Peyer's patch (tissue), 4 donors: Measurements from ENCODE around the gene ACOX1. TPM values are rescaled to one million over a fixed set of nuclear protein-coding genes. Genes with fewer than 3 reads are reported as not detected.

Experiments
- DNase-seq, 3 donors: peaks; one replicate each; pipeline ENCODE4 v3.0.0-alpha.2; 2017 to 2019
- H3K27ac ChIP-seq, 4 donors: fragments of 200-600 bp; sonication (generic); one replicate each; pipeline ENCODE4 v1.5.1; 2016 to 2019
- H3K27me3 ChIP-seq, 2 donors: fragments of 200-600 bp; sonication (generic); one replicate each; pipeline ENCODE4 v1.5.1; 2019
- H3K36me3 ChIP-seq, 3 donors: fragments of 200-600 bp; sonication (generic); one replicate each; pipeline ENCODE4 v1.5.1; 2016 to 2019
- H3K4me1 ChIP-seq, 4 donors: fragments of 200-600 bp; sonication (generic); one replicate each; pipeline ENCODE4 v1.5.1; 2016 to 2019
- H3K4me3 ChIP-seq, 4 donors: fragments of 200-600 bp; sonication (generic); 1 replicate in 3 of 4; 2 replicates in 1 of 4; pipeline ENCODE4 v1.5.1; 2016 to 2019; ENCODE audit warnings: mild to moderate bottlenecking in 1 of 4
- H3K9me3 ChIP-seq, 4 donors: fragments of 200-600 bp; sonication (generic); one replicate each; pipeline ENCODE4 v1.5.1; 2016 to 2019; ENCODE audit warnings: mild to moderate bottlenecking in 1 of 4
- CTCF ChIP-seq, 6 experiments: fragments of 450-650 bp in 4 of 6; fragments of 200-600 bp in 2 of 6; sonication (generic) in 1 of 6; IDR thresholded peaks; one replicate each; pipeline ENCODE4 v1.5.1; 2017 to 2019; ENCODE audit warnings: antibody characterized with exemption in 6 of 6, mild to moderate bottlenecking in 3 of 6, moderate library complexity in 1 of 6
- POLR2A ChIP-seq, 2 donors: fragments of 450-650 bp; IDR thresholded peaks; one replicate each; pipeline ENCODE4 v1.5.1; 2017; ENCODE audit warnings: antibody characterized with exemption in 2 of 2, mild to moderate bottlenecking in 2 of 2, moderate library complexity in 2 of 2
- total RNA-seq, 4 donors: library from RNA; depleted of rRNA; stranded (reverse); fragments of >200 nt; gene quantifications; one replicate each; pipeline ENCODE4 v1.1.0, GENCODE V29; 2016

The ACOX1 gene
- total RNA-seq, 4 donors from 2014 or later: 26.4 to 268 (median 193) TPM

DNA sequence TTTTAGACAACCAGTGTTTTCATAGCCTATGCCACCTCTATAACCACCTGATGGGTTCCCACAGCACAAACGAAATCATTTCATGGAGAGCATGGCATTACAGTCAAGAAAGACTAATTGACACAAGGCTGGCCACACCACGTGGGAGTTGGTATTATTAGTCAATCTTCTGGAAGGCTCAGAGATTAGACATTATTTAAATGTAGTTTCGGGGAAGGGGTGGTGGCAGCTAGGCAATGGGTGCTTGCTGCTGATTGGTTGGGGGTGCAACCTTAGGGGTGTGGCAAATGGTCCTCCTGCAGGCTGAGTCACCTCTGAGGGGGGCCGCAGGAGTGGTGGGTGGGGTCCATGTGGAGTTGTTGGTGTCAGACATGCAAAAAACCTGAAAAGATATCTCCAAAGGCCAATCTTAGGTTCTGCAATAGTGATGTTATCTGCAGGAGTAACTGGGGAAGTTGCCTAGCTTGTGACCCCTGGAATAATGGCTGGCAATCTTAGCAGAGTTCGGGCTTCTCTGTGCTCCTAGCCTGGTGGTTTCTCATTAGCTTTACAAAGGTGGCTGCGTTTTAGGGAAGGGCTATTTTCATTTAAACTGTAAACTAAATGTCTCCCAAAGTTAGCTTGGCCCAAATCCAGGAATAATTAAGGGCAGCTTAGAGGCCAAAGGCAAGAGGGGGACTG lies 4.7 kb upstream of the ACOX1 start:
- Histone ChIP-seq H3K36me3 (no peaks in the 10 kb centered on the region), H3K27ac (peak overlapping the region in 2 of 4 donors; percentile 8 to 57), H3K27me3 (no peaks in the 10 kb centered on the region), H3K4me1 (peaks cover 0 to 8% (median 0%) of the 10 kb centered on the region in 4 donors), H3K9me3 (no peaks in the 10 kb centered on the region), H3K4me3 (no peak overlapping the region)
- TF ChIP-seq CTCF (IDR thresholded peaks at IDR 0.05) (no peak), POLR2A (IDR thresholded peaks at IDR 0.05) (no peak)
- peak in 1 of 3 donors; percentile 44 for DNase-seq

- TF ChIP-seq CTCF (IDR thresholded peaks at IDR 0.05) (no peak), POLR2A (IDR thresholded peaks at IDR 0.05) (no peak)
- Histone ChIP-seq H3K9me3 (no peaks in the 10 kb centered on the region), H3K4me1 (peaks cover 0 to 31% (median 4%) of the 10 kb centered on the region in 4 donors), H3K36me3 (no peaks in the 10 kb centered on the region), H3K4me3 (no peak overlapping the region), H3K27me3 (no peaks in the 10 kb centered on the region), H3K27ac (no peak overlapping the region)
- DNase-seq: peak in 1 of 3 donors; percentile 34
Measured at GRCh38 chr17:75981019-75981615, 2.2 kb upstream of the ACOX1 start.

- Histone ChIP-seq H3K4me3 (peak overlapping the region; percentile 70 to 96 (median 78)), H3K27me3 (no peaks in the 10 kb centered on the region), H3K36me3 (no peaks in the 10 kb centered on the region), H3K9me3 (no peaks in the 10 kb centered on the region), H3K27ac (peak overlapping the region; percentile 96 to 99 (median 98)), H3K4me1 (peaks cover 0 to 36% (median 4%) of the 10 kb centered on the region in 4 donors)
- no peak for TF ChIP-seq POLR2A (IDR thresholded peaks at IDR 0.05)
- peak in 1 of 3 donors; percentile 42 for DNase-seq
Measured at GRCh38 chr17:75980188-75981018, 1.4 kb upstream of the ACOX1 start.

GRCh38 chr17:75979705-75980187 lies 780 bp upstream of the ACOX1 start:
- Histone ChIP-seq H3K27ac (peak overlapping the region; percentile 96 to 99 (median 98)), H3K4me3 (peak overlapping the region; percentile 70 to 96 (median 78)), H3K36me3 (no peaks in the 10 kb centered on the region), H3K27me3 (no peaks in the 10 kb centered on the region), H3K4me1 (peaks cover 0 to 40% (median 4%) of the 10 kb centered on the region in 4 donors), H3K9me3 (no peaks in the 10 kb centered on the region)
- no peak for TF ChIP-seq POLR2A (IDR thresholded peaks at IDR 0.05)
- TF ChIP-seq CTCF (IDR thresholded peaks at IDR 0.05): no peak
- no peak for DNase-seq

- peak overlapping the region in 2 of 4 donors; percentile 70 to 96 for H3K4me3 ChIP-seq
- peaks cover 0 to 49% (median 4%) of the 10 kb centered on the region in 4 donors for H3K4me1 ChIP-seq
- no peak for DNase-seq
- peak overlapping the region in 3 of 4 donors; percentile 40 to 75 (median 65) for H3K27ac ChIP-seq
- peaks cover 0 to 23% (median 0%) of the 10 kb centered on the region in 3 donors for H3K36me3 ChIP-seq
- H3K27me3 ChIP-seq: no peaks in the 10 kb centered on the region
- TF ChIP-seq CTCF (IDR thresholded peaks at IDR 0.05) (peak in 1 of 6 experiments; percentile 4), POLR2A (IDR thresholded peaks at IDR 0.05) (peak; percentile 44 to 80)
- H3K9me3 ChIP-seq: no peaks in the 10 kb centered on the region
Measured at GRCh38 chr17:75976175-75976848, 2.7 kb downstream of the ACOX1 start.
